Measurements from ENCODE around the gene TSKU.

Gene TSKU

GRCh38 chr11:76832361-76832760, 49.2 kb downstream of the TSKU start:
- H3K4me3 ChIP-seq (replicated peaks; ENCODE audit: insufficient read depth, low read length) = no peak overlapping the region
- no peak overlapping the region for H3K27ac ChIP-seq (replicated peaks)
- TF ChIP-seq POLR2AphosphoS5 (IDR thresholded peaks at IDR 0.05; ENCODE audit: low read depth) (no peak), GABPA (IDR thresholded peaks at IDR 0.05; ENCODE audit: low read depth) (no peak), SPI1 (IDR thresholded peaks at IDR 0.05; ENCODE audit: borderline replicate concordance, low read depth) (no peak), CTCF (IDR thresholded peaks at IDR 0.05; ENCODE audit: insufficient read depth, low read length) (no peak)
- TF ChIP-seq, protein P1, sequence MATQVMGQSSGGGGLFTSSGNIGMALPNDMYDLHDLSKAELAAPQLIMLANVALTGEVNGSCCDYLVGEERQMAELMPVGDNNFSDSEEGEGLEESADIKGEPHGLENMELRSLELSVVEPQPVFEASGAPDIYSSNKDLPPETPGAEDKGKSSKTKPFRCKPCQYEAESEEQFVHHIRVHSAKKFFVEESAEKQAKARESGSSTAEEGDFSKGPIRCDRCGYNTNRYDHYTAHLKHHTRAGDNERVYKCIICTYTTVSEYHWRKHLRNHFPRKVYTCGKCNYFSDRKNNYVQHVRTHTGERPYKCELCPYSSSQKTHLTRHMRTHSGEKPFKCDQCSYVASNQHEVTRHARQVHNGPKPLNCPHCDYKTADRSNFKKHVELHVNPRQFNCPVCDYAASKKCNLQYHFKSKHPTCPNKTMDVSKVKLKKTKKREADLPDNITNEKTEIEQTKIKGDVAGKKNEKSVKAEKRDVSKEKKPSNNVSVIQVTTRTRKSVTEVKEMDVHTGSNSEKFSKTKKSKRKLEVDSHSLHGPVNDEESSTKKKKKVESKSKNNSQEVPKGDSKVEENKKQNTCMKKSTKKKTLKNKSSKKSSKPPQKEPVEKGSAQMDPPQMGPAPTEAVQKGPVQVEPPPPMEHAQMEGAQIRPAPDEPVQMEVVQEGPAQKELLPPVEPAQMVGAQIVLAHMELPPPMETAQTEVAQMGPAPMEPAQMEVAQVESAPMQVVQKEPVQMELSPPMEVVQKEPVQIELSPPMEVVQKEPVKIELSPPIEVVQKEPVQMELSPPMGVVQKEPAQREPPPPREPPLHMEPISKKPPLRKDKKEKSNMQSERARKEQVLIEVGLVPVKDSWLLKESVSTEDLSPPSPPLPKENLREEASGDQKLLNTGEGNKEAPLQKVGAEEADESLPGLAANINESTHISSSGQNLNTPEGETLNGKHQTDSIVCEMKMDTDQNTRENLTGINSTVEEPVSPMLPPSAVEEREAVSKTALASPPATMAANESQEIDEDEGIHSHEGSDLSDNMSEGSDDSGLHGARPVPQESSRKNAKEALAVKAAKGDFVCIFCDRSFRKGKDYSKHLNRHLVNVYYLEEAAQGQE (IDR thresholded peaks at IDR 0.05; ENCODE audit: insufficient replicate concordance, low read depth) = no peak
- DNase-seq (ENCODE audit: low read depth in 1 of 2, low spot score in 1 of 2) = no peak
- H3K27me3 ChIP-seq (ENCODE audit: insufficient read depth, poor library complexity, severe bottlenecking) = no peaks in the 10 kb centered on the region

GRCh38 chr11:76834151-76834550, 51.0 kb downstream of the TSKU start:
- no peak overlapping the region for H3K4me3 ChIP-seq (replicated peaks; ENCODE audit: insufficient read depth, low read length)
- TF ChIP-seq POLR2AphosphoS5 (IDR thresholded peaks at IDR 0.05; ENCODE audit: low read depth) (no peak), CTCF (IDR thresholded peaks at IDR 0.05; ENCODE audit: insufficient read depth, low read length) (no peak), GABPA (IDR thresholded peaks at IDR 0.05; ENCODE audit: low read depth) (no peak), SPI1 (IDR thresholded peaks at IDR 0.05; ENCODE audit: borderline replicate concordance, low read depth) (no peak)
- TF ChIP-seq, protein P1 (IDR thresholded peaks at IDR 0.05; ENCODE audit: insufficient replicate concordance, low read depth) = no peak
- H3K27ac ChIP-seq (replicated peaks) = no peak overlapping the region
- DNase-seq (ENCODE audit: low read depth in 1 of 2, low spot score in 1 of 2) = no peak
- H3K27me3 ChIP-seq (ENCODE audit: insufficient read depth, poor library complexity, severe bottlenecking) = peaks cover 2% of the 10 kb centered on the region

DNA sequence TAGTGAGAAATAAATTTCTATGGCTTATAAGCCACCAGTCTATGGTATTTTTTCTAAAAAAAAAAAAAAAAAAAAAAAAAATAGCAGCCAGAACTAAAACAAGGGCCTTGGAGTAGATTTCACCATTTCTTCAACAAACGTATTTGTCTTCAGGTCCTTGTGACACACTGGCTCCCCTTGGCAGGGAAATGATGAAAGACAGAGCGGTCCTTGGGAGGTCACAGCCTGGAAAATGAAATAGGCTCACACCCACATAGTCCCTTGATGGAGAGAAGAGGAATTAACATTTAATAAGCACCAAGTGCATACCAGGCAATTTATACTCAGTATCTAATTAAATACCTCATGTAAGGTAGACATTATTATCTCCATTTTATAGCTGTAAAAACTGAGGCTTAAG, 51.9 kb downstream of the TSKU start:
- no peak for TF ChIP-seq SPI1 (IDR thresholded peaks at IDR 0.05; ENCODE audit: borderline replicate concordance, low read depth)
- no peak for TF ChIP-seq CTCF (IDR thresholded peaks at IDR 0.05; ENCODE audit: insufficient read depth, low read length)
- TF ChIP-seq POLR2AphosphoS5 (IDR thresholded peaks at IDR 0.05; ENCODE audit: low read depth) = no peak
- no peak for TF ChIP-seq GABPA (IDR thresholded peaks at IDR 0.05; ENCODE audit: low read depth)
- TF ChIP-seq, protein P1 (IDR thresholded peaks at IDR 0.05; ENCODE audit: insufficient replicate concordance, low read depth) = no peak
- DNase-seq (ENCODE audit: low read depth in 1 of 2, low spot score in 1 of 2) = no peak
- Histone ChIP-seq H3K27me3 (ENCODE audit: insufficient read depth, poor library complexity, severe bottlenecking) (peaks cover 2% of the 10 kb centered on the region), H3K4me3 (replicated peaks; ENCODE audit: insufficient read depth, low read length) (no peak overlapping the region), H3K27ac (replicated peaks) (no peak overlapping the region)
